NCI-H1048 (cell line): Measurements from ENCODE around the gene SMAD3.
"Not testable (repeated sequence)": the region's sequence is repeated elsewhere in the genome, so short reads cannot be mapped to it uniquely, and the experiment has no call there.

Source experiments
- DNase-seq: peaks from one replicate; lab custom pipeline; 2025; lab: John Stamatoyannopoulos, UW

The SMAD3 gene

GRCh38 chr15:67065531-67066005 lies at the start of gene SMAD3:
Gene SMAD3, plus strand, starts transcription at chr15:67065602. Its CDS starts 553 bp downstream, at chr15:67066155.
- DNase-seq, result peak; percentile 54

- no peak for DNase-seq
These were observed 48.1 kb upstream of the SMAD3 start for GRCh38 chr15:67017311-67017710.

- no peak for DNase-seq
These were observed 47.4 kb upstream of the SMAD3 start for GRCh38 chr15:67018026-67018425.

GRCh38 chr15:67018441-67018840 lies 47.0 kb upstream of the SMAD3 start:
- DNase-seq, result no peak

- DNase-seq, result no peak
These were observed 46.3 kb upstream of the SMAD3 start for GRCh38 chr15:67019069-67019468.

- no peak for DNase-seq
These were observed 45.4 kb upstream of the SMAD3 start for GRCh38 chr15:67019884-67020520.

GRCh38 chr15:67020668-67021067 lies 44.7 kb upstream of the SMAD3 start:
- not testable (repeated sequence) for DNase-seq

- DNase-seq, result no peak
These were observed 43.9 kb upstream of the SMAD3 start for GRCh38 chr15:67021455-67021854.

GRCh38 chr15:67022587-67023105 lies 42.8 kb upstream of the SMAD3 start:
- no peak for DNase-seq

- DNase-seq, result no peak
These were observed 41.7 kb upstream of the SMAD3 start for GRCh38 chr15:67023517-67024313.

- DNase-seq, result no peak
These were observed 40.9 kb upstream of the SMAD3 start for GRCh38 chr15:67024314-67024997.

GRCh38 chr15:67024998-67025368 lies 40.4 kb upstream of the SMAD3 start:
- no peak for DNase-seq

- no peak for DNase-seq
These were observed 39.4 kb upstream of the SMAD3 start for GRCh38 chr15:67025719-67026609.

- no peak for DNase-seq
These were observed 38.8 kb upstream of the SMAD3 start for GRCh38 chr15:67026610-67026967.

GRCh38 chr15:67028440-67028839 lies 37.0 kb upstream of the SMAD3 start:
- DNase-seq, result not testable (repeated sequence)

- DNase-seq, result no peak
These were observed 35.2 kb upstream of the SMAD3 start for GRCh38 chr15:67030036-67030762.

- no peak for DNase-seq
These were observed 34.1 kb upstream of the SMAD3 start for GRCh38 chr15:67031331-67031730.

GRCh38 chr15:67032608-67033007 lies 32.8 kb upstream of the SMAD3 start:
- no peak for DNase-seq

GRCh38 chr15:67033012-67033411 lies 32.4 kb upstream of the SMAD3 start:
- no peak for DNase-seq

GRCh38 chr15:67033571-67034044 lies 31.8 kb upstream of the SMAD3 start:
- DNase-seq, result no peak

GRCh38 chr15:67035886-67036285 lies 29.5 kb upstream of the SMAD3 start:
- DNase-seq, result no peak
